Colonic mucosa (tissue), 4 donors: ENCODE results near the gene DLX4. TPM values are rescaled to one million over a fixed set of nuclear protein-coding genes. Genes with fewer than 3 reads are reported as not detected.

Experiments used
- DNase-seq: peaks from one replicate; pipeline ENCODE4 v3.0.0-alpha.2; 2020
- H3K27ac ChIP-seq: fragments of 200-600 bp; one replicate; pipeline ENCODE4 v1.8.0; 2021
- H3K27me3 ChIP-seq: fragments of 200-600 bp; one replicate; pipeline ENCODE4 v1.8.0; 2021
- H3K36me3 ChIP-seq: fragments of 200-600 bp; one replicate; pipeline ENCODE4 v1.8.0; 2021
- H3K4me1 ChIP-seq: fragments of 200-600 bp; one replicate; pipeline ENCODE4 v1.8.0; 2021; ENCODE audit warnings: mild to moderate bottlenecking
- H3K4me3 ChIP-seq: fragments of 200-600 bp; one replicate; pipeline ENCODE4 v1.8.0; 2021
- H3K9ac ChIP-seq, 2 donors: one replicate each; pipeline ENCODE4 v1.7.0; 2013; ENCODE audit warnings: control low read depth in 2 of 2, low read depth in 2 of 2, low read length in 2 of 2
- H3K9me3 ChIP-seq: fragments of 200-600 bp; one replicate; pipeline ENCODE4 v1.8.0; 2021
- intact Hi-C: fragments of 100-400 bp; cut with DNase I; formaldehyde crosslinking; loops from one replicate; pipeline ENCODE4 v1.14.1; 2022
- total RNA-seq, 2 donors: library from RNA; stranded (reverse); fragmentation: NEBNext Ultra II Directional in 1 of 2; extraction: Animal tissue kit (Norgen Biotek cat#: 25700) in 1 of 2; gene quantifications; one replicate each; pipeline ENCODE4 v1.2.1, GENCODE V29; 2021
- TF ChIP-seq, protein P1 (sequence below): fragments of 200-600 bp; IDR thresholded peaks from one replicate; pipeline ENCODE4 v1.8.0; 2022; ENCODE audit warnings: antibody characterized with exemption, mild to moderate bottlenecking
- donor health status: healthy.
- donor health status: DM: no; HTN: no; CAD: no.
- donor health status: DM: no; HTN: no; CAD: no.

The DLX4 gene
- total RNA-seq, 2 donors from 2014 or later: 0.49 TPM; not detected in 1

DNA sequence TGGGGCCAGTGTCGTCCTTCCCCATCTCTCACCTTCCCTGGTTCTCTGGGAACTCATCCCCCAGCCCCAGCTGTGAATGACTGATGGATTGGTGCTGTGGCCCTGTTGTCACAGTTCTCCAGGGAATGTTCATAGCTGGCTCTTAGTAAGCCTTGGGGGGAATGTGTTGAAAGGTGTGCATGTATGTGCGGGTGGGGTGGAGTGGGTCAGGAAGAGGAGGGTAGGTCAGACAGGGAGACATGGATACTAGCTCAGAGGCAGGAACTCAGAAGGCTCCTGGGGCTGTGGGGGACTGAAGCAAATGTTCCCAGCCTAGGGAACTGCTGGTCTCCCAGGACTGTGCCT lies 4.3 kb downstream of the DLX4 start:
- H3K4me1 ChIP-seq: peaks cover 7% of the 10 kb centered on the region
- H3K27ac ChIP-seq: no peak overlapping the region
- H3K36me3 ChIP-seq: no peaks in the 10 kb centered on the region
- intact Hi-C loops: no loop called here
- DNase-seq: no peak
- TF ChIP-seq, protein P1, sequence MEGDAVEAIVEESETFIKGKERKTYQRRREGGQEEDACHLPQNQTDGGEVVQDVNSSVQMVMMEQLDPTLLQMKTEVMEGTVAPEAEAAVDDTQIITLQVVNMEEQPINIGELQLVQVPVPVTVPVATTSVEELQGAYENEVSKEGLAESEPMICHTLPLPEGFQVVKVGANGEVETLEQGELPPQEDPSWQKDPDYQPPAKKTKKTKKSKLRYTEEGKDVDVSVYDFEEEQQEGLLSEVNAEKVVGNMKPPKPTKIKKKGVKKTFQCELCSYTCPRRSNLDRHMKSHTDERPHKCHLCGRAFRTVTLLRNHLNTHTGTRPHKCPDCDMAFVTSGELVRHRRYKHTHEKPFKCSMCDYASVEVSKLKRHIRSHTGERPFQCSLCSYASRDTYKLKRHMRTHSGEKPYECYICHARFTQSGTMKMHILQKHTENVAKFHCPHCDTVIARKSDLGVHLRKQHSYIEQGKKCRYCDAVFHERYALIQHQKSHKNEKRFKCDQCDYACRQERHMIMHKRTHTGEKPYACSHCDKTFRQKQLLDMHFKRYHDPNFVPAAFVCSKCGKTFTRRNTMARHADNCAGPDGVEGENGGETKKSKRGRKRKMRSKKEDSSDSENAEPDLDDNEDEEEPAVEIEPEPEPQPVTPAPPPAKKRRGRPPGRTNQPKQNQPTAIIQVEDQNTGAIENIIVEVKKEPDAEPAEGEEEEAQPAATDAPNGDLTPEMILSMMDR: no peak
- H3K27me3 ChIP-seq: peaks cover 59% of the 10 kb centered on the region
- no peak overlapping the region for H3K9ac ChIP-seq
- H3K9me3 ChIP-seq: no peaks in the 10 kb centered on the region
- no peak overlapping the region for H3K4me3 ChIP-seq

- Histone ChIP-seq H3K27ac (no peak overlapping the region), H3K4me3 (no peak overlapping the region), H3K27me3 (peaks cover 38% of the 10 kb centered on the region), H3K9me3 (no peaks in the 10 kb centered on the region), H3K9ac (no peak overlapping the region), H3K36me3 (no peaks in the 10 kb centered on the region), H3K4me1 (no peaks in the 10 kb centered on the region)
- DNase-seq: no peak
- TF ChIP-seq, protein P1: no peak
- intact Hi-C loops: no loop called here
Measured at GRCh38 chr17:49975531-49975930, 6.5 kb downstream of the DLX4 start.

GRCh38 chr17:49976163-49976827 lies 7.3 kb downstream of the DLX4 start:
- H3K27ac ChIP-seq: no peak overlapping the region
- TF ChIP-seq, protein P1: no peak
- H3K9me3 ChIP-seq: no peaks in the 10 kb centered on the region
- H3K27me3 ChIP-seq: peaks cover 30% of the 10 kb centered on the region
- intact Hi-C loops: no loop called here
- H3K4me1 ChIP-seq: no peaks in the 10 kb centered on the region
- DNase-seq: no peak
- H3K4me3 ChIP-seq: no peak overlapping the region
- H3K36me3 ChIP-seq: no peaks in the 10 kb centered on the region
- no peak overlapping the region for H3K9ac ChIP-seq

DNA sequence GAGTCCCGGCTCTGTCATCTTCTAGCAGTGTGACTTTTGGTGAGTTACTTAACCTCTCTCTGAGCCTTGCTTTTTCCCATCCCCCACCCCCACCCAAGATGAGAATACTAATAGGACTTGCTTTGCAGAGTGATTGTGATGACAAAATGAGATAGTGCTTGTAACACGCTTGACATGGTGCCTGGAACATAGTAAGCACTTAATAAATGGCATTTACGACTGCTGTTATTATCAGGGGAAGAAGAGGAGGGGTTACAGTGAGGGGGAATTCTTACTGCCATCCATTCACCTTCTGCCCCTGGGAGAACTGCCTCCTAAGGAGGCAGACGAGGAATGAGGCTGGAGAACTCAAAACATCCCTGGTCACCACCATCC lies 7.8 kb downstream of the DLX4 start:
- no peaks in the 10 kb centered on the region for H3K4me1 ChIP-seq
- H3K36me3 ChIP-seq: no peaks in the 10 kb centered on the region
- no peaks in the 10 kb centered on the region for H3K9me3 ChIP-seq
- TF ChIP-seq, protein P1: no peak
- H3K27me3 ChIP-seq: peaks cover 25% of the 10 kb centered on the region
- H3K27ac ChIP-seq: no peak overlapping the region
- no peak overlapping the region for H3K4me3 ChIP-seq
- intact Hi-C loops: no loop called here
- H3K9ac ChIP-seq: no peak overlapping the region
- no peak for DNase-seq

DNA sequence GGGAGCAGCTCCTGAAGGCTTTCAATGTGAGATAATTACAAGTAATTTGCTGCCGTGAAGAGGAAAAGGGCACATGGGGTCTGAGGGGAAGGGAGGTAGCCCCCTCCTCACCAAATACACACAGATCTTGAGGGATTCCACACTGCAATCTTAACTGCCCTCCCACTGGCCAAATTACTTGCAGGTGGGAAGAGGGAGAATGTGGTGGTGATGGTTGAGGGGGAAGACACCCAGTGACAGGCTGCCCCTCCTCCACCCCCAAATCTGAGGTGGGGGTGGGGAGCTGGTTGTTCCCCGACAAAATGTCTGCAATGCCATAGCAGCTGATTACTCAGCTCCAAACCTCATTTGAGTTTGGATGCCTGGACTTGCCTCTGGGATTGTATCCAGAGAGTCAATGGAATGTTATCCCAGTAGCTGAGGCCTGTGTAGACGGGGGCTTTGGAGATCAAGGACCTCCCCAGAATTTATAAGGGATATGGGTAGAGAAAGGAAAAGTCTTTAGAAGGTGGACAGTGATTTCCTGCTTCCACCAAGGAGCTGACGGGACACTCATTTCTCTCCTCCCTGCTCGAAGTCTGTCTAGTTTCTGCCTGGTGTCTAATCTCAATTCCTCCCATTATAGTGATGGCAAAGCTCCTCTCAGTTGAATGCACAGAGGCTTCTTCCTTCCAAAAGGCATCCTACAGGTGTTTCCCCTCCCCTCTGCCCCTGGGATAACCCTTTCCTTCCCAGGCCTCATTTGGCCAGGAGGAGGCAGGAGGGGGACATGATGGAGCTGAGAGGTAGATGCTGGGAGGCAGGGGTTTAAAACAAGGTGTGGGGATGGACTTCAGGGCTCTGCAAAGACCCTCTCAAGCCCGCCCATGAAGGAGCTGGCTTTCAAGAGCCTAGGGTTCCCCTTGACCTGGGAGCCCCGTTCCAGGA lies 8.7 kb downstream of the DLX4 start:
- no peak overlapping the region for H3K27ac ChIP-seq
- no peaks in the 10 kb centered on the region for H3K36me3 ChIP-seq
- TF ChIP-seq, protein P1: no peak
- peaks cover 16% of the 10 kb centered on the region for H3K27me3 ChIP-seq
- no peak overlapping the region for H3K9ac ChIP-seq
- no peak for DNase-seq
- no peak overlapping the region for H3K4me3 ChIP-seq
- no peaks in the 10 kb centered on the region for H3K9me3 ChIP-seq
- intact Hi-C loops: no loop called here
- H3K4me1 ChIP-seq: no peaks in the 10 kb centered on the region
